Kidney (tissue), 14 donors: ENCODE data around the gene SPHK1. TPM values are rescaled to one million over a fixed set of nuclear protein-coding genes. Genes with fewer than 3 reads are reported as not detected.

Experiments
- DNase-seq, 5 donors: peaks; one replicate each; pipeline ENCODE4 v3.0.0-alpha.2; 2013 to 2020
- FAIRE-seq: peaks from 2 replicates; lab custom pipeline; 2012; peaks lifted over from hg19 to GRCh38; lab: Jason Lieb, UNC
- H3K27ac ChIP-seq, 2 donors: one replicate each; pipeline ENCODE4 v1.7.0; 2013; ENCODE audit warnings: low read depth in 2 of 2, low read length in 2 of 2, inconsistent platforms in 1 of 2
- H3K27me3 ChIP-seq: one replicate; pipeline ENCODE4 v1.7.1; 2013; ENCODE audit warnings: low read length, inconsistent platforms; ENCODE audit not compliant: control insufficient read depth, insufficient read depth
- H3K36me3 ChIP-seq, 3 donors: one replicate each; pipeline versions ENCODE4 v1.7.0 to v1.7.1; 2013; ENCODE audit warnings: low read length in 3 of 3, control low read depth in 1 of 3, inconsistent platforms in 1 of 3; ENCODE audit not compliant: insufficient read depth in 3 of 3, control insufficient read depth in 2 of 3
- H3K4me1 ChIP-seq, 3 donors: one replicate each; pipeline versions ENCODE4 v1.7.0 to v1.7.1; 2013; ENCODE audit warnings: low read length in 3 of 3, inconsistent platforms in 1 of 3, low read depth in 1 of 3; ENCODE audit not compliant: control insufficient read depth in 2 of 3, insufficient read depth in 2 of 3
- H3K4me3 ChIP-seq, 3 donors: one replicate each; pipeline versions ENCODE4 v1.7.0 to v1.8.1; 2013; ENCODE audit warnings: low read length in 3 of 3, control low read depth in 1 of 3, inconsistent platforms in 1 of 3
- H3K9ac ChIP-seq, 3 donors: one replicate each; pipeline versions ENCODE4 v1.7.0 to v1.7.1; 2013; ENCODE audit warnings: low read length in 3 of 3, control low read depth in 1 of 3, inconsistent platforms in 1 of 3
- H3K9me3 ChIP-seq, 3 donors: one replicate each; pipeline versions ENCODE4 v1.7.0 to v1.7.1; 2013; ENCODE audit warnings: low read length in 3 of 3, control low read depth in 1 of 3, inconsistent platforms in 1 of 3; ENCODE audit not compliant: control insufficient read depth in 2 of 3, insufficient read depth in 1 of 3
- intact Hi-C: fragments of 100-400 bp; cut with DNase I; formaldehyde crosslinking; loops from one replicate; pipeline ENCODE4 v1.11.1; 2022
- polyA plus RNA-seq: library from polyadenylated mRNA; stranded (reverse); fragments of 350-450 nt; fragmentation: Illumina TruSeq; extraction: RNeasy Lipid Tissue Mini Kit (QIAGEN cat#74804); gene quantifications from one replicate; pipeline ENCODE4 v1.2.3, GENCODE V29; 2014; ENCODE audit warnings: low read depth, low replicate concordance; ENCODE audit not compliant: insufficient read depth
- total RNA-seq: library from RNA; stranded (reverse); fragmentation: NEBNext Ultra II Directional; extraction: Animal tissue kit (Norgen Biotek cat#: 25700); gene quantifications from one replicate; pipeline ENCODE4 v1.2.1, GENCODE V29; 2021
- TF ChIP-seq, protein P1 (sequence below): IDR thresholded peaks from 3 replicates; pipeline ENCODE4 v1.5.1; 2012; ENCODE audit warnings: mild to moderate bottlenecking, moderate library complexity, borderline replicate concordance; ENCODE audit not compliant: insufficient read depth; ENCODE audit errors: extremely low read depth
- donor health status: control.
- donor health status: control.
- donor health status: control.
- donor health status: control.
- donor health status: control.
- donor health status: DM: yes; HTN: yes; CAD: no.
- donor health status: Normal renal cell carcinoma (clear cell type).

Gene SPHK1
- total and polyA plus RNA-seq, 2 donors from 2014 or later: 1.5 to 10.4 TPM

DNA sequence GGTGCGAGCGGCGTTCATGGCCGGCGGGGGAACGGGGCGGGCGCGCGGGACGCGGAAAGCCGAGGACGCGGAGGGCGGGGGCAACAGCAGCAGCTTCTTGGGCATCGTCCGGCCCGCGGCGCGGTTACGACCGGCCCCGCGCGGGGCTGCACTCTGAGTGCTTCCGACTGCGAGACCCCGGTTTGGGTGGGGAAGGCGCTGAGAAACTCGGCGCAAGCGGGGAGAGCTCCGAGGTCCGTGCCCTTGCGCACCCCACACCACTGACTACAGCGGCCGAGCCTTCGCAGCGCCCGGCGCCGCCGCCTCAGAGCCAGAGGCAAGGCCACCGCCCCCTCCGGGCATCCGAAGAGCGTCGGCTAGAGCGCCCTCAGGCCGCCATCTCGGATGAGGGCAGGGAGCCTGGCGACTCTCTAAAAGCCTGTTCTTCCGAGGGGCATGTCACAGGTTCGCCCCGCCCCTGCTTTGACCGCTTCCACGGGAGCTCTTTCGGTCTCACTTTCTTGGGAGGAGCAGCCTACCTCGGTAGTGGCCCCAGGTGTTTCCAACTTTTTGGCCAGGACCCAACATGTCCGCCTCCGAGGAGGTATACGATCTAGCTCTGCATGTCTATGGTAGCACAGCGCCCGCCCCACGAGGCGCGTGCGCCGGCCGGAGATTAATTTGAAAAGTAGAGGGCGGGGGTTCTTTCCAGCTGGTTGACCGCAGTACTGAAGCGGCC is 30.7 kb upstream of the SPHK1 start, which contains the start of gene PRPSAP1:
TSS of gene PRPSAP1 (minus strand) at position 318 of the 718 bp plus-strand sequence. CDS start at position 105, 213 bp downstream.
- intact Hi-C loops: no loop called here
- H3K9ac ChIP-seq: peak within 1 kb of the TSS; percentile 58 to 89 (median 68)
- no peaks in the 10 kb centered on the region for H3K27me3 ChIP-seq
- no peaks in the 10 kb centered on the region for H3K9me3 ChIP-seq
- peak; percentile 90 to 97 (median 95) for DNase-seq
- H3K36me3 ChIP-seq: peaks cover 0 to under 1% (median 0%) of the 10 kb centered on the region in 3 donors
- H3K4me1 ChIP-seq: peaks cover 0 to 5% (median 0%) of the 10 kb centered on the region in 3 donors
- peak within 1 kb of the TSS; percentile 69 to 86 for H3K27ac ChIP-seq
- H3K4me3 ChIP-seq: peak within 1 kb of the TSS; percentile 75 to 83 (median 81)
- FAIRE-seq: no peak
- TF ChIP-seq, protein P1, sequence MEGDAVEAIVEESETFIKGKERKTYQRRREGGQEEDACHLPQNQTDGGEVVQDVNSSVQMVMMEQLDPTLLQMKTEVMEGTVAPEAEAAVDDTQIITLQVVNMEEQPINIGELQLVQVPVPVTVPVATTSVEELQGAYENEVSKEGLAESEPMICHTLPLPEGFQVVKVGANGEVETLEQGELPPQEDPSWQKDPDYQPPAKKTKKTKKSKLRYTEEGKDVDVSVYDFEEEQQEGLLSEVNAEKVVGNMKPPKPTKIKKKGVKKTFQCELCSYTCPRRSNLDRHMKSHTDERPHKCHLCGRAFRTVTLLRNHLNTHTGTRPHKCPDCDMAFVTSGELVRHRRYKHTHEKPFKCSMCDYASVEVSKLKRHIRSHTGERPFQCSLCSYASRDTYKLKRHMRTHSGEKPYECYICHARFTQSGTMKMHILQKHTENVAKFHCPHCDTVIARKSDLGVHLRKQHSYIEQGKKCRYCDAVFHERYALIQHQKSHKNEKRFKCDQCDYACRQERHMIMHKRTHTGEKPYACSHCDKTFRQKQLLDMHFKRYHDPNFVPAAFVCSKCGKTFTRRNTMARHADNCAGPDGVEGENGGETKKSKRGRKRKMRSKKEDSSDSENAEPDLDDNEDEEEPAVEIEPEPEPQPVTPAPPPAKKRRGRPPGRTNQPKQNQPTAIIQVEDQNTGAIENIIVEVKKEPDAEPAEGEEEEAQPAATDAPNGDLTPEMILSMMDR: peak; percentile 21

DNA sequence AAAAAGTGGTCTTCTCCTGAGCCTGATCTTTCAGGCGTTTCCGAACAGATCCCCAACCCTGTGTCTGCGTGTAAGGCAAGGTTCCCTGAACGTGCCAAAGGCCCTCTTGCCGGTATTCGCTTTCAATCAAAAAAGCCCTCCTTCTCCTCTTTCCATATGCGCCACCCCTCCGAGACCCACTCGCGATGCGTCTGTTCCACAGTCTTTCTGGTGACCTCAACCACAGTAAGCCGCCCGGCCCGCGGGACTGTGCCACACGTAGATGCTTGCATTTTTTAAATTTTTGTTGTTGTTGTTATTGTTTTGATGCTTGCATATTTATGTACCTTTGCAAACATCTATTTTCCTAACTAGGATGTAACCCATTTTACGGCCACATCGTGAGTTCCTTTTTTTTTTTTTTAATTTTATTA is 30.1 kb upstream of the SPHK1 start:
- no peaks in the 10 kb centered on the region for H3K9me3 ChIP-seq
- H3K4me1 ChIP-seq: peaks cover 0 to 5% (median 0%) of the 10 kb centered on the region in 3 donors
- peak overlapping the region; percentile 75 to 83 (median 81) for H3K4me3 ChIP-seq
- no peak for DNase-seq
- TF ChIP-seq, protein P1: no peak
- no peak overlapping the region for H3K27ac ChIP-seq
- intact Hi-C loops: no loop called here
- H3K36me3 ChIP-seq: no peaks in the 10 kb centered on the region
- peak overlapping the region in 2 of 3 donors; percentile 58 to 68 for H3K9ac ChIP-seq
- FAIRE-seq: no peak
- no peaks in the 10 kb centered on the region for H3K27me3 ChIP-seq

DNA sequence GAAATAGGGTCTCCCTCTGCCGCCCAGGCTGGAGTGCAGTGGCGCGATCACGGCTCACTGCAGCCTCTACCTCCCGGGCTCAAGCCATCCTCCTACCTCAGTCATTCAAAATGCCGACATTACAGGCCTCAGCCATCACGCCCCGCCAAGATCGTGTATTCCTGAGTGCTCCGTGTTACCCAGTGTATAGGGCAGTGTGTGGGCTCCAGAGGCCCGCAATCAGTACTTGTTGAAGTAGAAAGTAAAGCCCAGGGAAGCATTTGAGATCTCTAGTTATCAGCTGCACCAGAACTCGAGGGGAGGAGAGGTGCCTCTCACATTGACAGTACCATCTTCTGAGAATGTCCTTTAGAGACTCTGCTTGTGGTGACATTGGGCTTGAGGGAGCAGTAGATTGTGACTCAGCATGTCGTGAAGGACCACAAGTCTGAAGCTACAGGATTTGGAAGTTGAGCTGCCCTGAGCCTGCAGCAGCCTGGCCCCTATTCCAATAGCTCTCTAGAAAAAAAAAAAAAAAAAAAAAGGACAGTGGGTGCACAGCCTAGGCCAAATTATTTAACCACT is 29.6 kb upstream of the SPHK1 start:
- TF ChIP-seq, protein P1: no peak
- intact Hi-C loops: no loop called here
- no peak for DNase-seq
- peaks cover 0 to 5% (median 0%) of the 10 kb centered on the region in 3 donors for H3K4me1 ChIP-seq
- no peak for FAIRE-seq
- H3K4me3 ChIP-seq: no peak overlapping the region
- no peak overlapping the region for H3K27ac ChIP-seq
- H3K27me3 ChIP-seq: no peaks in the 10 kb centered on the region
- no peaks in the 10 kb centered on the region for H3K36me3 ChIP-seq
- no peak overlapping the region for H3K9ac ChIP-seq
- H3K9me3 ChIP-seq: no peaks in the 10 kb centered on the region
